Esophagus muscularis mucosa (tissue), 4 donors: ENCODE measurements around the gene HSPA12B.
A peak's percentile ranks its signal among the peaks of the same experiment; 100 is the strongest.

Experiments
- EP300 ChIP-seq: sonication (generic); formaldehyde crosslinking; IDR thresholded peaks from one replicate; pipeline ENCODE4 v1.6.1; 2017; ENCODE audit warnings: antibody characterized with exemption
- POLR2A ChIP-seq: fragments of 450-650 bp; IDR thresholded peaks from one replicate; pipeline ENCODE4 v1.6.1; 2017; ENCODE audit warnings: antibody characterized with exemption, moderate library complexity, mild to moderate bottlenecking, low read depth
- TF ChIP-seq, protein P1 (sequence below), 3 experiments: fragments of 200-600 bp in 2 of 3; fragments of 450-650 bp in 1 of 3; sonication (generic) in 2 of 3; IDR thresholded peaks; one replicate each; pipeline ENCODE4 v1.5.1; 2017 to 2019; ENCODE audit warnings: antibody characterized with exemption in 3 of 3, mild to moderate bottlenecking in 2 of 3, moderate library complexity in 1 of 3

DNA sequence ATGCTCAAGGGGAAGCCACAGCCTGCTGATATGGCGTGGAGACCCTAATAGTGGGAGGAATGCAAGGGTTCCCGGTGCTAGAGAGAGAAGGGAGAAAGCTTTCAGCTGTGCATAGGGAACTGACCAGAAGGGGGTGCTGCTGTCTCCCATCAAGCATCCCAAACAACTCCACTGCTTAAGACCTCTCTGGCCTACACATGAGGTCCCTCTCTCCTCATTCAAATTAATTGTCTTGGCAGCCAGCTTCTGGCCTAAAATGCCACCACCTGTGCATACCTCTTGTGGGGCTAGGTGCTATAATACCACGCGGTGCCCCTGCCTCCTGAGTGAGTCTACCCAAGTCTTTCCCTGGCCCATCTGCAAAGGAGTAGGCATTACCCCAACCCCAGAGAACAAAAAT, 20.6 kb downstream of the HSPA12B start:
- TF ChIP-seq, protein P1, sequence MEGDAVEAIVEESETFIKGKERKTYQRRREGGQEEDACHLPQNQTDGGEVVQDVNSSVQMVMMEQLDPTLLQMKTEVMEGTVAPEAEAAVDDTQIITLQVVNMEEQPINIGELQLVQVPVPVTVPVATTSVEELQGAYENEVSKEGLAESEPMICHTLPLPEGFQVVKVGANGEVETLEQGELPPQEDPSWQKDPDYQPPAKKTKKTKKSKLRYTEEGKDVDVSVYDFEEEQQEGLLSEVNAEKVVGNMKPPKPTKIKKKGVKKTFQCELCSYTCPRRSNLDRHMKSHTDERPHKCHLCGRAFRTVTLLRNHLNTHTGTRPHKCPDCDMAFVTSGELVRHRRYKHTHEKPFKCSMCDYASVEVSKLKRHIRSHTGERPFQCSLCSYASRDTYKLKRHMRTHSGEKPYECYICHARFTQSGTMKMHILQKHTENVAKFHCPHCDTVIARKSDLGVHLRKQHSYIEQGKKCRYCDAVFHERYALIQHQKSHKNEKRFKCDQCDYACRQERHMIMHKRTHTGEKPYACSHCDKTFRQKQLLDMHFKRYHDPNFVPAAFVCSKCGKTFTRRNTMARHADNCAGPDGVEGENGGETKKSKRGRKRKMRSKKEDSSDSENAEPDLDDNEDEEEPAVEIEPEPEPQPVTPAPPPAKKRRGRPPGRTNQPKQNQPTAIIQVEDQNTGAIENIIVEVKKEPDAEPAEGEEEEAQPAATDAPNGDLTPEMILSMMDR (IDR thresholded peaks at IDR 0.05), result peak; percentile 75 to 85 (median 76)
- TF ChIP-seq POLR2A, result no peak
- no peak for TF ChIP-seq EP300
